Neural progenitor cell (in vitro differentiated cells): ENCODE data around the gene ARHGAP15. TPM values are rescaled to one million over a fixed set of nuclear protein-coding genes. Genes with fewer than 3 reads are reported as not detected.
A peak's percentile ranks its signal among the peaks of the same experiment; 100 is the strongest.

Experiments
- DNase-seq: peaks from one replicate; pipeline ENCODE4 v3.0.0-alpha.2; 2016; ENCODE audit warnings: low spot score
- H2AFZ ChIP-seq: fragments of 200-600 bp; sonication (generic); replicated peaks from 2 replicates; pipeline ENCODE4 v1.6.1; 2016; ENCODE audit warnings: antibody characterized with exemption
- H3F3A ChIP-seq: fragments of 200-600 bp; sonication (generic); 2 replicates; pipeline ENCODE4 v1.6.1; 2016; ENCODE audit warnings: antibody characterized with exemption, low read depth
- H3K27ac ChIP-seq: fragments of 200-600 bp; sonication (generic); 2 replicates; pipeline ENCODE4 v1.5.1; 2016; ENCODE audit warnings: mild to moderate bottlenecking
- H3K27me3 ChIP-seq: fragments of 200-600 bp; sonication (generic); 2 replicates; pipeline ENCODE4 v1.6.1; 2016; ENCODE audit warnings: mild to moderate bottlenecking, moderate library complexity
- H3K36me3 ChIP-seq: fragments of 200-600 bp; sonication (generic); 2 replicates; pipeline ENCODE4 v1.5.1; 2016
- H3K4me1 ChIP-seq: fragments of 200-600 bp; sonication (generic); 2 replicates; pipeline ENCODE4 v1.6.1; 2016; ENCODE audit warnings: mixed run types
- H3K4me2 ChIP-seq: fragments of 200-600 bp; sonication (generic); 2 replicates; pipeline ENCODE4 v1.6.1; 2016
- H3K4me3 ChIP-seq: fragments of 200-600 bp; sonication (generic); 2 replicates; pipeline ENCODE4 v1.5.1; 2016
- H3K79me2 ChIP-seq: fragments of 200-600 bp; sonication (generic); 2 replicates; pipeline ENCODE4 v1.6.1; 2016; ENCODE audit warnings: low read depth
- H3K9ac ChIP-seq: fragments of 200-600 bp; sonication (generic); 2 replicates; pipeline ENCODE4 v1.6.1; 2016
- H3K9me3 ChIP-seq: fragments of 200-600 bp; sonication (generic); 2 replicates; pipeline ENCODE4 v1.5.1; 2016; ENCODE audit warnings: low read depth
- H4K20me1 ChIP-seq: fragments of 200-600 bp; sonication (generic); 2 replicates; pipeline ENCODE4 v1.6.1; 2016; ENCODE audit warnings: low read depth
- H3K27ac Mint-ChIP-seq: 3 replicates; pipeline ENCODE4 v1.8.0; 2021; ENCODE audit warnings: mixed read lengths
- H3K27me3 Mint-ChIP-seq: 2 replicates; pipeline ENCODE4 v1.8.0; 2022; ENCODE audit warnings: low read depth, mild to moderate bottlenecking, inconsistent platforms, moderate library complexity, mixed read lengths; ENCODE audit not compliant: insufficient read depth
- H3K36me3 Mint-ChIP-seq: 3 replicates; pipeline ENCODE4 v1.8.0; 2021; ENCODE audit warnings: mixed read lengths
- H3K4me1 Mint-ChIP-seq: 3 replicates; pipeline ENCODE4 v1.8.0; 2021; ENCODE audit warnings: mixed read lengths
- H3K4me3 Mint-ChIP-seq: 3 replicates; pipeline ENCODE4 v1.8.0; 2021; ENCODE audit warnings: mild to moderate bottlenecking, moderate library complexity, mixed read lengths
- H3K9me3 Mint-ChIP-seq: 3 replicates; pipeline ENCODE4 v1.8.0; 2020; ENCODE audit warnings: mixed read lengths
- CTCF ChIP-seq: fragments of 200-600 bp; sonication (generic); IDR thresholded peaks from 2 replicates; pipeline ENCODE4 v1.5.1; 2017; ENCODE audit warnings: antibody characterized with exemption, mild to moderate bottlenecking
- EZH2 ChIP-seq: fragments of 200-600 bp; sonication (generic); IDR thresholded peaks from 2 replicates; pipeline ENCODE4 v1.6.1; 2017; ENCODE audit warnings: antibody characterized with exemption, mild to moderate bottlenecking, moderate library complexity
- EZH2phosphoT487 ChIP-seq: fragments of 200-600 bp; sonication (generic); IDR thresholded peaks from 2 replicates; pipeline ENCODE4 v1.6.1; 2017; ENCODE audit warnings: antibody characterized with exemption
- total RNA-seq: library from RNA; depleted of rRNA; stranded (reverse); fragments of >200 nt; gene quantifications from 2 replicates; pipeline ENCODE4 v1.2.3, GENCODE V29; 2015; ENCODE audit warnings: low replicate concordance

Gene ARHGAP15
- total RNA-seq, 1 donor from 2014 or later = 5.9 TPM

- Histone ChIP-seq H3K9me3 (no peaks in the 10 kb centered on the region), H3K4me3 (no peak overlapping the region), H2AFZ (no peak overlapping the region), H3K27me3 (no peaks in the 10 kb centered on the region), H3K4me2 (no peak overlapping the region), H3F3A (no peaks in the 10 kb centered on the region), H4K20me1 (no peaks in the 10 kb centered on the region), H3K79me2 (no peaks in the 10 kb centered on the region), H3K9ac (no peak overlapping the region), H3K27ac (no peak overlapping the region), H3K4me1 (peaks cover 4% of the 10 kb centered on the region), H3K36me3 (no peaks in the 10 kb centered on the region)
- Mint-ChIP-seq H3K36me3 (no peaks in the 10 kb centered on the region), H3K9me3 (no peaks in the 10 kb centered on the region), H3K4me1 (no peaks in the 10 kb centered on the region), H3K27ac (no peak overlapping the region), H3K4me3 (no peak overlapping the region), H3K27me3 (no peaks in the 10 kb centered on the region)
- no peak for DNase-seq
- TF ChIP-seq CTCF (no peak), EZH2phosphoT487 (no peak), EZH2 (no peak)
These were observed 164.8 kb downstream of the ARHGAP15 start for GRCh38 chr2:143294068-143294467.

GRCh38 chr2:143296089-143296488, 166.9 kb downstream of the ARHGAP15 start:
- H3K27me3 Mint-ChIP-seq = no peaks in the 10 kb centered on the region
- no peak overlapping the region for H3K4me3 Mint-ChIP-seq
- Histone ChIP-seq H3K79me2 (no peaks in the 10 kb centered on the region), H3K4me3 (no peak overlapping the region), H3K36me3 (no peaks in the 10 kb centered on the region), H3K9me3 (no peaks in the 10 kb centered on the region), H3K27ac (no peak overlapping the region), H3K27me3 (no peaks in the 10 kb centered on the region), H3F3A (no peaks in the 10 kb centered on the region), H3K9ac (no peak overlapping the region), H4K20me1 (no peaks in the 10 kb centered on the region), H3K4me2 (no peak overlapping the region), H3K4me1 (peaks cover 4% of the 10 kb centered on the region), H2AFZ (no peak overlapping the region)
- DNase-seq = no peak
- H3K27ac Mint-ChIP-seq = no peak overlapping the region
- H3K4me1 Mint-ChIP-seq = no peaks in the 10 kb centered on the region
- H3K36me3 Mint-ChIP-seq = no peaks in the 10 kb centered on the region
- no peak for TF ChIP-seq EZH2phosphoT487
- no peak for TF ChIP-seq CTCF
- no peak for TF ChIP-seq EZH2
- no peaks in the 10 kb centered on the region for H3K9me3 Mint-ChIP-seq

GRCh38 chr2:143297182-143297581, 168.0 kb downstream of the ARHGAP15 start:
- Histone ChIP-seq H3K4me3 (no peak overlapping the region), H3K9ac (no peak overlapping the region), H3K79me2 (no peaks in the 10 kb centered on the region), H4K20me1 (no peaks in the 10 kb centered on the region), H3K27me3 (no peaks in the 10 kb centered on the region), H3K4me1 (peaks cover 4% of the 10 kb centered on the region), H3K36me3 (no peaks in the 10 kb centered on the region), H2AFZ (no peak overlapping the region), H3K9me3 (no peaks in the 10 kb centered on the region), H3K27ac (no peak overlapping the region), H3F3A (no peaks in the 10 kb centered on the region), H3K4me2 (no peak overlapping the region)
- no peak overlapping the region for H3K4me3 Mint-ChIP-seq
- H3K4me1 Mint-ChIP-seq = no peaks in the 10 kb centered on the region
- no peaks in the 10 kb centered on the region for H3K36me3 Mint-ChIP-seq
- no peak overlapping the region for H3K27ac Mint-ChIP-seq
- no peak for DNase-seq
- H3K27me3 Mint-ChIP-seq = no peaks in the 10 kb centered on the region
- no peaks in the 10 kb centered on the region for H3K9me3 Mint-ChIP-seq
- TF ChIP-seq EZH2phosphoT487 = no peak
- no peak for TF ChIP-seq CTCF
- TF ChIP-seq EZH2 = no peak

- H3K9ac ChIP-seq = no peak overlapping the region
- H2AFZ ChIP-seq = peak overlapping the region; percentile 42
- no peak for TF ChIP-seq EZH2phosphoT487
- no peaks in the 10 kb centered on the region for H3K79me2 ChIP-seq
- no peak overlapping the region for H3K4me3 ChIP-seq
- H3K4me1 ChIP-seq = peaks cover under 1% of the 10 kb centered on the region
- Mint-ChIP-seq H3K36me3 (no peaks in the 10 kb centered on the region), H3K27ac (no peak overlapping the region), H3K4me1 (no peaks in the 10 kb centered on the region), H3K9me3 (no peaks in the 10 kb centered on the region), H3K4me3 (no peak overlapping the region), H3K27me3 (no peaks in the 10 kb centered on the region)
- no peak overlapping the region for H3K4me2 ChIP-seq
- H3F3A ChIP-seq = no peaks in the 10 kb centered on the region
- H3K27me3 ChIP-seq = no peaks in the 10 kb centered on the region
- H4K20me1 ChIP-seq = no peaks in the 10 kb centered on the region
- DNase-seq = no peak
- no peaks in the 10 kb centered on the region for H3K36me3 ChIP-seq
- H3K27ac ChIP-seq = no peak overlapping the region
- no peaks in the 10 kb centered on the region for H3K9me3 ChIP-seq
These were observed 171.3 kb downstream of the ARHGAP15 start for GRCh38 chr2:143300536-143300935.
